Stimulated activated CD4-positive, alpha-beta T cell treated with anti-CD3 and anti-CD28 coated beads, TNF-alpha, amount 100 ng/mL, for 48 hours (primary cell): Measurements from ENCODE around the gene WEE2.

Experiments
- DNase-seq, 3 donors: peaks; one replicate each; pipeline ENCODE4 v3.0.0-alpha.2; 2020; ENCODE audit warnings: low read depth in 3 of 3

WEE2 gene

GRCh38 chr7:141691540-141691939, 16.6 kb upstream of the WEE2 start:
- DNase-seq, result no peak

DNA sequence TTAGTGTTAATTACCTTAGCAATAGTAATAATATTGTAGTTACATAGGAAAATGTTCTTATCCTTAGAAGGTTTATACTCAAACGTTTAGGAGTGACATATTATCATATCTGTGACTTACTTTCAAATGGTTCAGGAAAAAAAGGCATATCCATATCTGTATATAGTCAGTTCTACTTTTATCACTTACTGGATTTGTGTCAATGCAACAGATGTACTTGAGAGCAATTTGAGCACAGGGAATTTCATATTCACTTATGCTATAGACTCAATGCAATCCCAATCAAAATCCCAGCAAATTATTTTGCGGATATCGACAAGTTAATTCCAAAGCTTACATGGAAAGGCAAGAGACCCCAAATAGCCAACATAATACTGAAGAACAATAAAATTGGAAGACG, 16.2 kb upstream of the WEE2 start:
- DNase-seq, result no peak

- no peak for DNase-seq
These were observed 15.1 kb upstream of the WEE2 start for GRCh38 chr7:141693082-141693481.

GRCh38 chr7:141695803-141696289, 12.3 kb upstream of the WEE2 start:
- no peak for DNase-seq

- no peak for DNase-seq
These were observed 11.8 kb upstream of the WEE2 start for GRCh38 chr7:141696348-141696747.

DNA sequence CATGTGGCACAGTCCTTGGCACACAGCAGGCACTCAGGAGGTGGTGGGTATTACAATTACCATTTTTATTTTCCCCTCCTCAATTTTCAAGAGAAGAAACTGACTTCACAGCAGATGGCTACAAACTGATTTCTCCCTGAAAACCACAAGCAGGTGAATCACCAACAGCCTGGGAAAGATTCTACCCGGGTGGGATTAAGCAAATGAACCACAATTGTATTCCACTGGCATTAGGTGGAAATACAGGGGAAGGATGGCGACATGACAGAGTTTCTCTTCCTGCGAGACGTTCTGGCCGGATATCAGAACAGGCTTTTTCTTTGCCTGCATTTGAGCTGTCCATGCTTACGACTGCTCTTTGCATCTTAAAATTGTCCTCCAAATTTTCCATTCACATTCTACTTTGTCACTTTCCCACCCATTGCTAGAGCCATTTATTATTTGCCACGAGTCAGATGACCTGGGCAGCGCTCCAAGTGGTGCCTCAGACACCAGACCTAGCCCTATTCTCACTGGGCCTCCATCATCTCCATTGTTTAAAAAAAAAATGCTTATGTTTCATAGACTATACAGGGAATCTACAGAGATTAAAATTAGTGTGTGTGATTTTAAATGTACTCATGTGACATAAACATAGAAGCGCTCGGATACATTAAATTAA, 10.8 kb upstream of the WEE2 start:
- no peak for DNase-seq

- DNase-seq, result no peak
These were observed 9.7 kb upstream of the WEE2 start for GRCh38 chr7:141698247-141699015.

DNA sequence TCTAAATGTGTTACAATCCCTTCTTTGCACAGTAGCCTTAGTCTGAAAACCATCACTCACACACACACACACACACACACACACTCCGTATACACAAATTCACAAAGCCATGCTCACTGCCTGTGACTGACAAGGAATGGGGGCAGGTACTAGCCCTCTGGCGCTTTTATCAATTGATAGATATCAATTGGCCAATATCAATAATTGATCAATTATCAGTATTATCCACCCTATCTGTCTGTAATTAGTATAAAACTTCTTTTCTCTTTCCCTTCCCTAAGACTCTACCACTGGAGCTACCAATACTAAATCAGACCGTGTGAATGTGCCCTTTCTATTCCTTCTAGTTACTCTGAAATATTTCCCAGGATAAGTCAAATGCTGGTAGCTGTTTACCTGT, 8.3 kb upstream of the WEE2 start:
- no peak for DNase-seq

GRCh38 chr7:141700296-141700847, 7.8 kb upstream of the WEE2 start:
- DNase-seq, result no peak

DNA sequence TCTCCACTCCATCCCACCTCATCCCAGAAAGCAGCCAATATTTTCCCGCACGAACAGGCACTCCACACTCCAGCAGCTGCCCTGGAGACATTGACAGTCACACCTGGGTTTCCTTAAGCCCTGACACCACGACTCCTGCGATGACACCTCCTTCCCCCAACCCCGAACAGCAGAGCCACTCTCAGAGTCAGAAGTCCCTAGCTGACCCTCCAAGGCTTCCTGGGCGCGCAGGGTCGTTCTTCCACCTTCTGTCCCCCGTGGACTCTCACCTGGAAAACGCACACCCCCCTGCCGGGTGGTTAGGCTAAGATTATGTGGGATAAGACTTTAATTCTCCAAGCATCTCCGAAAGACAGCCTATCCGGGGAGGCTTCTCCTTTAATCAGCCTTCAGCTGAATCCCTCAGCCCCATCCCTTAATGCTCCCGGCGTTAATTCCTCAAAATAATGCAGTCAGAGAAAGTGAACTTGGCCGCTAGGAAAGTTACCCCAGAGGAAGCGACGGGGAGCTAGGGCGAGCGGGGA, 7.2 kb upstream of the WEE2 start:
- no peak for DNase-seq

DNA sequence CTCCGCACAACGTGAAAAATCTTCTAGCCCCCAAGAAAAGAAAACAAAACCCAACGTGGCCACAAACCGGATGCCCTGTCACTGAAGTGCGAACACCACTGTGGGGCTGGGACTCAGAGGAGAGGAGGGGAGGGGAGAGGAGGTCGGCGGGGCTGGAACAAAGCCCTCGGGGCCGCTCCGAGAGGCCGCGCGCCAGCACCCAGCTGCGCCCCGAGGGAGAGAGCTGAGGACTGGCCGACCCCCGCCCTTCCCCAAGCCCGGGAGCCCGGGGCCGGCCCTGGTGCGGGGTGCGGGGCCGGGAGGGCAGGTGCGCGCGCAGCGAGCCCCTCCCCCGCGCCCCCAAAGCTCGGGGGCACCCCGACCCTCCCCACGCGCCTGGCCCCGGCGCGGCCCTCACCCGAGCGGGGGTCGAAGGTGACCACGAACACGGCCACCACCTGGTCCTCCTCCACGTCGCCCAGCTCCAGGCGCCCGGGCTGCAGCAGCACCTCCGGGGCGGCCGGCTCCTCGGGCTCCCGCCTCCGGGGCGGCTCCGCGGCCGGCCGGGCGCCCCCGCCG, 6.6 kb upstream of the WEE2 start:
- peak; percentile 27 to 50 (median 38) for DNase-seq

DNA sequence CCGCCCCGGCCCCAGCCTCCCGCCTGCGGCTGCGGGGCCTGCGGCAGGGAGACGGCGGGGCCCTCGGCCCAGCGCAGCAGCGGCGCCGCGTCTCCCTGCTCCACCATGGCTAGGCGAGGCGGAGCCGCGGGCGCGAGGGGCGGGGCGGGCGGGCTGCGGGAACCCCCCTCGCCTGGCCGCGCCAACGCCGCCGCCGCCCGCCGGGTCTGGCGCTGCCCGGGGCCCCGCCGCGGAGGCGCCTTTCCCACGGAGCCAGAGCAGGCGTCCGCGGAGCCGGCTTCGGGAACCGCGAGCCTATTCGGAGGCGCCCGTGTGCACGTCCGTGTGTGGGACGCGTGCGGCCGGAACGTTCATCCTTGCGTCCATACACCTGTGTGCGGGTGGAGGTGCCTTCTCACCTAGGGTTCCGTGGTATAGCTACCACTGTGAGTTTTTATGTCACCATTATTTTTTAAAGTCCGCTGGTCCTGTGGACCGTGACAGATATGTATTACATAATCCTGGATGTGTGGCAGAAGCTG, 6.0 kb upstream of the WEE2 start, which contains the start of gene DENND11:
DENND11 (minus strand) TSS at position 120 of the 521 bp plus-strand sequence; CDS start at position 107, 13 bp downstream.
- peak in 2 of 3 donors; percentile 6 to 40 for DNase-seq

DNA sequence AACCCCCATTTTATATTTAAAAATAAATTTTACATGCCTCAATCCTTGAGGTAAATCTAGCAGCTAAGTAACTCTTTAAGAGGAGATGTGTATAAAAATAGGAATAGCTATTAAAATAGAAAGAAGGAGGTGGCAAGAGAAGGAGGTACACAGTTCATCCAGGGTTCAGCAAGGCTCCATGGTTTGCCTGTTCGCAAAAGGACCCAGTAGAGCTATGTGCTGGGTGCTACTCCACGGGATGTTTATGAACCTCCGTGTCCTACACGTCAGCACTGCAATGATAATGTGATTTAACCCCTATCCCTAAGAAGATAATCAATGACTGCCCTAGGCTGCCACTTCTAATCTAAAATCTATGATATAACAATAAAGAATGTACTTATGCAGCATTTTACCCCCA, 5.3 kb upstream of the WEE2 start:
- no peak for DNase-seq

GRCh38 chr7:141704112-141704511, 4.0 kb upstream of the WEE2 start:
- DNase-seq, result no peak

DNA sequence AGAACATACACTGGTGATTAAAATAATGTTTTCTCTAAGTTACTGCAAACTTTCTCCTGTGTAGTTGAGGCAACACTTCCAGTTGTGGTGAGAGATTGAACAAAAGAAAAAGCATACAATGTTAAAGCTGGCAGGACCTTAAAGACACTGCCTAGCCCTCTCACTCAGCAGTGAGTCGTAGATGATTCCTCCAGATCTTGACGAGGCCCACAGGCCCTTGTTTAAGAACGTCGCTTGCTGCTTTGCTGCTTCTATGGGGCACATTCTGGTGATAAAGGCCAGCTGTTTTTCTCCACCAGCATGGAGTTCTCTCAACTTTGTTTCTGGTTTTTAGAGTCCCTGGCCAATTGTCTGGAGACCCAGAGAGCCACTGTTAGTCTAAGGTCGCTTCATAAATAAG, 3.4 kb upstream of the WEE2 start:
- no peak for DNase-seq

- DNase-seq, result no peak
These were observed 1.7 kb upstream of the WEE2 start for GRCh38 chr7:141706239-141707064.

GRCh38 chr7:141709318-141709717, 1.2 kb downstream of the WEE2 start:
- DNase-seq, result no peak

- DNase-seq, result no peak
These were observed 1.6 kb downstream of the WEE2 start for GRCh38 chr7:141709749-141710148.

- DNase-seq, result no peak
These were observed 2.1 kb downstream of the WEE2 start for GRCh38 chr7:141710301-141710700.

DNA sequence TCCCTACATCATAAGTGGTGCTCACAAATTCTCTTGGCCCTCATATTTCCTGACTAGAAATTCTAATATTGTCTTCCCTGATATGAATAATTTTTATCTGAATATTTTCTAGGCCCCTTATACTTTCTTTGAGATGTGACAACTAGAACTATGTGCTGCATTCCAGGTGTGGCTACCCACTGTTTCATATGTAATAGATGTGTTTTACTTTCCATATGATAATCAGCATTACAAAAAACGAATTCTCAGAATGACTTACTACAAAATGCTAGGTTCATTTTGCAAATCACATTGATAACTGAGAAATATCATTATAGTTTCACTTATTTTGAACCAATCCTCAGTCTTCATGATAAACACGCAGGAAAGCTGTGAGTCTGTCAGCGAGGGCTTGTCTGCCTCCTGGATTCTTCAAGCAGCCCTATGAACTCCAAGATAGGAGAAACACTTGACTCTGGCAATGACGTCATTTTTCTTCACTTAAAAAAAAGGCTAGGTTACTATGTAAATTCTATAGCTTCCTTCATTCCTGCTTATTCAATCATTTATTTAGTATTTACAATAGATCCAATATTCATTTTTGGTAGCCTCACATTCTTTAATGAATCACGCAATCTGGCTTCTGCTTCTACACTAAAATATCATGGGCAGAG, 4.6 kb downstream of the WEE2 start:
- DNase-seq, result no peak

GRCh38 chr7:141713890-141714289, 5.7 kb downstream of the WEE2 start:
- no peak for DNase-seq
